ENCODE data around the gene ZBTB9. TPM values are rescaled to one million over a fixed set of nuclear protein-coding genes. Genes with fewer than 3 reads are reported as not detected.

ZBTB9 gene
- total RNA-seq, 1 donor from 2014 or later = 4.6 TPM

- no peak for TF ChIP-seq CTCF (conservative IDR thresholded peaks at IDR 0.05; ENCODE audit: low read depth, low read length)
- peak overlapping the region; percentile 85 for H3K4me3 ChIP-seq (ENCODE audit: low read depth, low read length)
- no peak for DNase-seq (ENCODE audit: low read depth)
Measured at GRCh38 chr6:33427585-33428223, 26.7 kb upstream of the ZBTB9 start.

DNA sequence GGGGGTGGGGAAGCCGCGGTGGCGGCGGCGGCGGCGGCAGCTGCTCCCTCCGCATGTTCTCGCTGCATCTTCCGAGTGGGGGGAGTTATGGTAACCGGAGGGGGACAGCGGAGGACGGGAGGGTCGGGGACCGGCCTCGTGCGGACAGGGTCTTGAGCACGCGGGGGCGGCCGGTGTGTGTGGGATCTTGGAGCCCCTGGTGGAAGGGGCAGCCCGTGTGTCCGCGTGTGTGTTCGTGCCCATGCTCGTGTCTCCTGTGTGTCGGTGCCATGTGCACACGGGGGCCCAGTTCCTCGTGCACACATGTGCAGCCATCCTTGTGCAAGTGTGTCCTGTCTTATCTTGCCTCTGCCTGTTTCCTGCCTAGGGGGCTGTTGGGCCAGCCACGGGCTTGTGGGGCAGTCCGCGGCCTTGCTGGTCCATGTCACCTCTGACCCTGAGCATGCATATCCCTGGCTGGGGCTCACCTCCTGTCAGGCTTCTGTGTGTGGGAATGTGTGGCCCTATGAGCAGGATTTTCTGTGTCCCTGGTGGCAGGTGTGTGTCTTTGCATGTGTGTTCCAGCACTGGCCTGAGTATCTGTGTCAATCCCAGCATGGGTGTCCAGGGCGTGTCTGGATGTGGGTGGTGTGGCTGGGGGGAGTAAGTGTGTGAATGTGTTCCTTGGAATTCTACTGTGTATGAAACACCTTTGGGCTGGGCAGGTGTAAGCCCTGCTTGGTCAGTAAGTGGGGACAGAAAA lies 26.0 kb upstream of the ZBTB9 start:
- TF ChIP-seq CTCF (conservative IDR thresholded peaks at IDR 0.05; ENCODE audit: low read depth, low read length) = peak; percentile 49
- DNase-seq (ENCODE audit: low read depth) = no peak
- H3K4me3 ChIP-seq (ENCODE audit: low read depth, low read length) = peak overlapping the region; percentile 85

GRCh38 chr6:33428966-33429749 lies 25.2 kb upstream of the ZBTB9 start:
- no peak for TF ChIP-seq CTCF (conservative IDR thresholded peaks at IDR 0.05; ENCODE audit: low read depth, low read length)
- no peak overlapping the region for H3K4me3 ChIP-seq (ENCODE audit: low read depth, low read length)
- DNase-seq (ENCODE audit: low read depth) = no peak

DNA sequence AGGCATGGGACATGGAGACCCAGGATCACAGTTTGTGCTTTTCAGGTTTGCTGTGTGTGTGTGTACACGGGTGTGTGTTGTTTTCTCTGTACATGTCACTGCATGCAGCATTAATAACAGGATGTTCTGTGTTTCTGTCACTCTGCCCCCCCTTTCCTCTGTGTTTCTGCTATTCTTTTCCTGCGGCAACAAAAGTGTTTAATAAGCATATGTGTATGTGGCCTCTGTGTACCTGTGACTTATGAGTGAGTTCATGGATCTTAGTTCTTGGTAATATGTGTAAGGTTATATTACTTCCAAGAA lies 24.7 kb upstream of the ZBTB9 start:
- TF ChIP-seq CTCF (conservative IDR thresholded peaks at IDR 0.05; ENCODE audit: low read depth, low read length) = no peak
- no peak overlapping the region for H3K4me3 ChIP-seq (ENCODE audit: low read depth, low read length)
- DNase-seq (ENCODE audit: low read depth) = no peak

DNA sequence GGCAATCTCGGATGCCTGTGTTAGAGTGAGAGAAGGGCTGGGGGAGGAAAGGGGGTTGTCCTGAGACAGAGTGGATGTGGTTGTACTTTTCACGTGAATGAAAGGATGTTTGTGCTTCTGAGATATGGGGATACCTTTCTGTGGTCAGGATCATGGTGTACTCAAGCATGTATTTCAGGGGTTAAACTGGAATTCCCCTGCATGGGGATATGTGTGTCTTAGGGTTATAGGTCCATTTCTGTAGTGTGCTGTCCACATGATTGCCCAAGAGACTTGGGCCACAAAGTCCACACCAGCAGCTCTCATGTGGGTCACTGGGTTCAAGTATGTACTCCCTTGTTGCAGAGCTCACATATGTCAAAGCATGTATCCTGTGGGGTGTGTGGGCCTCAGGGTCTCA lies 24.0 kb upstream of the ZBTB9 start:
- no peak for TF ChIP-seq CTCF (conservative IDR thresholded peaks at IDR 0.05; ENCODE audit: low read depth, low read length)
- no peak overlapping the region for H3K4me3 ChIP-seq (ENCODE audit: low read depth, low read length)
- DNase-seq (ENCODE audit: low read depth) = no peak

DNA sequence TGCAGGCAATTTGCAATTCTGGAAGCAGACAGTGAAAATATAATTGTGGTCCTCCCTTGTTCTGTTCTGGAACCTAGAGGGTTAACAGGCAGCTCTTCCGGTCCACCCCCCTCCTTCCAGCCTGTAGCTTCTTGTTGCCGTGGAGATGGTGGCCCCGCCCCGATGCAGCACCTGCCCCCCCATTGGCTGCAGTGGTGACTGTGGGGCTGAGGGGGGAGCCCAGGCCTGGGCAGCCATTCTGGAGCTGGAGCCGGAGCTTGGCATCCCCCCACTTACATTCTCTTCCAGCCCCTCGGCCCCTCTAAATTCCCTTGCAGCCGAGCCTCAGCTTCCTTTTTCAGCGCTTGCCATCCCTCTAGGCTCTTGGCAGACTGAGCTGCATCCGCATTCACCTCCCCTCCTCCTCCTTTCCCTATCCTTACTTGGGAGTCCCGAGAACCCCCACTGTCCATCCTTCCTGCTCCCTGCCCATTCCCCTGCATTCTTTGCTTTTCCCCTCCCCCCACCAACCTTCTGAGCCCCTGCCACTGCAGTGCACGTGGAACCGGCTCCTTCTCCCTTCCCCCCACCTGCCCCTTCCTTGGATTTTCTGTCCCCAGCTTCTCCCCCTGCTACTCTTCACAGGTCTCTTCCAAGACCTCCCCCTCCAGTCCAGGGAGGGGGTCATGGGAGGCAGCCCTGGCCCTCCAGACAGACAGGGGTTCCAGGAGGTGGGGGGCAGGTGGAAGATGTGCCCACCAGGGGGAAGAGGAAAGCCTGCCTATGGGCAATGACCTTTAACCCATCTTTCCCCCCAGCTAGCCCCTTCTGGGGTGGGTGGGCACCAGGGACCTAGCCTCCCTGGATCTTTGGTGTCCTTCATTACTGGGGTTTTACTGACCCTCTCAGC lies 23.1 kb upstream of the ZBTB9 start:
- H3K4me3 ChIP-seq (ENCODE audit: low read depth, low read length) = no peak overlapping the region
- TF ChIP-seq CTCF (conservative IDR thresholded peaks at IDR 0.05; ENCODE audit: low read depth, low read length) = no peak
- no peak for DNase-seq (ENCODE audit: low read depth)
